ENCODE data around the gene HPS5. TPM values are rescaled to one million over a fixed set of nuclear protein-coding genes. Genes with fewer than 3 reads are reported as not detected.
"Not testable (repeated sequence)": the region's sequence is repeated elsewhere in the genome, so short reads cannot be mapped to it uniquely, and the experiment has no call there.

The HPS5 gene
- polyA plus RNA-seq, 1 experiment: 15.3 TPM

DNA sequence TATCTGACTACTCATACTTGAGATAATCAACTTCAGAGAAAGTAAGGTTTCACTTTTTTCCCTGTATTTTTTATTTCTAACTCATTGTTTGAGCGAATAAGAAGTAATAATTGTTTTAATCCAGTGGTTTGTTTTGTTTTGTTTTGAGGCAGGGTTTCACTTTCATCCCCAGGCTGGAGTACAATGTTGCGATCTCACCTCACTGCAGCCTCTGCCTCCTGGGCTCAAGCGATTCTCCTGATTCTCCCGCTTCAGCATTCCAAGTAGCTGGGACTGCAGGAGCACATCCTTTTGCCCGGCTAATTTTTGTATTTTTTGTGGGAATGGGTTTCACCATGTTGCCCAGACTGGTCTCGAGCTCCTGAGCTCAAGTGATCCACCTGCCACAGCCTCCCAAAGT lies 9.0 kb upstream of the HPS5 start:
- CTCF ChIA-PET: interaction anchor here (0.6 kb wide), 1 partner anchor 18 kb away, joined by 3 read pairs; no protein-coding TSS in a partner anchor
- POLR2A ChIA-PET: interaction anchor here (0.6 kb wide), 1 partner anchor 14 kb away, joined by 6 read pairs; no protein-coding TSS in a partner anchor
- Histone ChIP-seq H3K36me3 (ENCODE audit: control insufficient read depth, insufficient read depth, low read length) (peaks cover 19% of the 10 kb centered on the region), H3K4me3 (ENCODE audit: low read depth, low read length) (no peak overlapping the region), H3K27me3 (ENCODE audit: control insufficient read depth, insufficient read depth, low read length) (no peaks in the 10 kb centered on the region)
- DNase-seq (ENCODE audit: low read depth): no peak
- TF ChIP-seq, protein P1, sequence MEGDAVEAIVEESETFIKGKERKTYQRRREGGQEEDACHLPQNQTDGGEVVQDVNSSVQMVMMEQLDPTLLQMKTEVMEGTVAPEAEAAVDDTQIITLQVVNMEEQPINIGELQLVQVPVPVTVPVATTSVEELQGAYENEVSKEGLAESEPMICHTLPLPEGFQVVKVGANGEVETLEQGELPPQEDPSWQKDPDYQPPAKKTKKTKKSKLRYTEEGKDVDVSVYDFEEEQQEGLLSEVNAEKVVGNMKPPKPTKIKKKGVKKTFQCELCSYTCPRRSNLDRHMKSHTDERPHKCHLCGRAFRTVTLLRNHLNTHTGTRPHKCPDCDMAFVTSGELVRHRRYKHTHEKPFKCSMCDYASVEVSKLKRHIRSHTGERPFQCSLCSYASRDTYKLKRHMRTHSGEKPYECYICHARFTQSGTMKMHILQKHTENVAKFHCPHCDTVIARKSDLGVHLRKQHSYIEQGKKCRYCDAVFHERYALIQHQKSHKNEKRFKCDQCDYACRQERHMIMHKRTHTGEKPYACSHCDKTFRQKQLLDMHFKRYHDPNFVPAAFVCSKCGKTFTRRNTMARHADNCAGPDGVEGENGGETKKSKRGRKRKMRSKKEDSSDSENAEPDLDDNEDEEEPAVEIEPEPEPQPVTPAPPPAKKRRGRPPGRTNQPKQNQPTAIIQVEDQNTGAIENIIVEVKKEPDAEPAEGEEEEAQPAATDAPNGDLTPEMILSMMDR (IDR thresholded peaks at IDR 0.05; ENCODE audit: insufficient read depth, low read depth, low read length): no peak

DNA sequence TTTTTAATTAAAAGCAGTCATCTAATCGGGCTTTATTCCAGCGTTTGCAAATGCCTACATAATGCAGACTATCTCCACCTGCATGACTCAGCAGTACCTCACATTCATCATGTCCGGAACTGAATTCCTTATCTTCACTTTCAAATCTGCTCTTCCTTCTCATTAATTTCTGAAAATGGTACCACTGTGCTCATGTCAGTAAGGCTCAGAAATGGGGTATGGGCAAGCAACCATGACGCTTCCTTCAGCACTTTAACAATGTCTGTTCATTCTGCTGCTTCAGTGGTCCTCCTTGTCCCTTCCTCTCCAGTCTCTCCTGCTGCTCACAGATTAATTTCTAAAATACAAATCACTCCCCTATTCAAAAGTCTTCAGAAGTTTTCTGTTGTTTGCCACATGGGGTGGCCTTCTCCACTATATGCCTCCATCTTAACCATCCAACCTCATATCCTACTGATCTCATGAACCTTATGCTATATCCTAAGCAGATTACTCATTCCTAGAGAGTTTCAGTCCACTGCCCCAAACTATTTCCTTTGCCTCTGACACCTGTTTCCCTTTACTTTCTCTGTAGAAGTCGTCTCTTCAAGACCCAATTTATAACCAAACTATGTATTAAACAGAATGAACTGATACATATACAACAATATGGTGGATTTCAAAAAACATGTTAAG lies 7.4 kb upstream of the HPS5 start:
- Histone ChIP-seq H3K27me3 (ENCODE audit: control insufficient read depth, insufficient read depth, low read length) (no peaks in the 10 kb centered on the region), H3K36me3 (ENCODE audit: control insufficient read depth, insufficient read depth, low read length) (peaks cover 13% of the 10 kb centered on the region), H3K4me3 (ENCODE audit: low read depth, low read length) (no peak overlapping the region)
- TF ChIP-seq, protein P1 (IDR thresholded peaks at IDR 0.05; ENCODE audit: insufficient read depth, low read depth, low read length): no peak
- no peak for DNase-seq (ENCODE audit: low read depth)
- ChIA-PET CTCF (no interaction called here), POLR2A (no interaction called here)

DNA sequence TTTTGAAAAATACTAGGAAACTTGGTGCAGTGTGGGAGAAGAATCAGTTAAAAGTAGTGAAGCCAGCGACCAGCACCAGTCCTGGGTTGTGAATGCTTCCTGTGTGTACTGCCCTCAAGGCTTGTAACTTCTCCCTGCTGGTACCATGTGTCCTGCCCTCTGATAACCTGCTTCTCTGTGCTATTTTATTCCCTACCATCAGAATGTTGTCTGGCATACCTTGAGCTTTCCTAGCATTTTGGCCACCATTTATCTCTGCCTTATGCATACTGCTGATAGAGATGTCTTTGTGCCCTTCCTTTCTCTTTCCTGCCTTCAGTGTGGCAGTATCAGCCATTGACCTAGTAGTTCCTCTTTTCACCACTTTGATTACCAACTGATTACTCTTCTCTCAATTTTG lies 2.4 kb upstream of the HPS5 start:
- POLR2A ChIA-PET: no interaction called here
- TF ChIP-seq, protein P1 (IDR thresholded peaks at IDR 0.05; ENCODE audit: insufficient read depth, low read depth, low read length): no peak
- CTCF ChIA-PET: no interaction called here
- Histone ChIP-seq H3K36me3 (ENCODE audit: control insufficient read depth, insufficient read depth, low read length) (peaks cover 4% of the 10 kb centered on the region), H3K4me3 (ENCODE audit: low read depth, low read length) (no peak overlapping the region), H3K27me3 (ENCODE audit: control insufficient read depth, insufficient read depth, low read length) (no peaks in the 10 kb centered on the region)
- DNase-seq (ENCODE audit: low read depth): no peak

DNA sequence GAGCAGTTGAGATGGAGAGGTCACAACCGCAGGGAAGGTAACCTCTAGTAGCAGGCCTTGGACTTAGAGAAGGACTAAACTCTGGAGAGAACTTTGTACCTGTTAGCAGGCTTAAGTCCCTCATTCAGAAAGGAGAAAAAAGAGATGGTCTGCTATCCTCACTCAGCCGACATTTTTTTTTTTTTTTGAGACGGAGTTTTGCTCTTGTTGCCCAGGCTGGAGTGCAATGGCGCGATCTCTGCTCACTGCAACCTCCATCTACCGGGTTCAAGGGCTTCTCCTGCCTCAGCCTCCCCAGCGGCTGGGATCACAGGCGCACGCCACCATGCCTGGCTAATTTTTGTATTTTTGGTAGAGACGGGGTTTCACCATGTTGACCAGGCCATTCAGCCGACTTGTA lies 1.9 kb upstream of the HPS5 start:
- H3K36me3 ChIP-seq (ENCODE audit: control insufficient read depth, insufficient read depth, low read length); H3K4me3 ChIP-seq (ENCODE audit: low read depth, low read length); CTCF ChIA-PET; POLR2A ChIA-PET; DNase-seq (ENCODE audit: low read depth); H3K27me3 ChIP-seq (ENCODE audit: control insufficient read depth, insufficient read depth, low read length): not testable (repeated sequence)

DNA sequence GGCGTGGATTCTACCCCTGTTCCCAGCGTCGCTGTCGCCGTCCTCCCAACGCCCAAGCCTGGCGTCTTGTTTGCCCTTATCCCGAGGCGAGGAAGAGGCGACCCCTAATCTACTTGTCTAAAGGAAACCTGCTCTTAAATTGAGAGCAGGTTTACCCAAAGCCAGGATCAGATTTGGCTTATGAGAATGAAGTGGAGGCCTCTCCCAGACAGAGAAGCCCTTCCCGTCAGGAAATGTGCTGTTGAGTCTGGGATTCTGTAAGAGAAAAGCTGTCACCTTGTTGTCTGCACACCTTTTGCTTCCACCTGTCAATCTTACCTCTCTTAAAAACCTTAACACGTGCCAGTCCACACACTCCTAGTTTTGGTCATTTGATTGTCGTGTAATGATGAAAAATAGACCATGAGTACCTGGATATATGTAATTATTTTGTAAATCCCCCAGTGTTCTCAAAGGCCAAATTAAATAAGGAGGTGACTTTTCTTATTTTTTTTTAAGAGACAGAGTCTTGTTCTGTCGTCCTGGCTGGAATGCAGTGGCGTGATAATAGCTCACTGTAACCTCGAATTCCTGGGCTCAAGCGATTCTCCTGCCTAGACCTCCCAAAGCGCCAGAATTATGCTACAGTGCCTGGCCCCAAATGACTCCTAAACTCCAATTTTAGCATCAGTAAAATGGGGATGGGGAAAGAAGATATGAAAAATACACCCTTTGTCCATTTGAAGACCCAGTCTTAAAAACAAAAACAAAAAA lies 1.1 kb upstream of the HPS5 start:
- Histone ChIP-seq H3K4me3 (ENCODE audit: low read depth, low read length) (peak overlapping the region; percentile 65), H3K27me3 (ENCODE audit: control insufficient read depth, insufficient read depth, low read length) (no peaks in the 10 kb centered on the region), H3K36me3 (ENCODE audit: control insufficient read depth, insufficient read depth, low read length) (peaks cover 4% of the 10 kb centered on the region)
- CTCF ChIA-PET: no interaction called here
- POLR2A ChIA-PET: interaction anchor here (0.8 to 1.1 kb wide), 2 partner anchors 61 to 71 kb away, joined by 4 to 5 read pairs; partner anchors contain the start of gene LDHA
- TF ChIP-seq, protein P1 (IDR thresholded peaks at IDR 0.05; ENCODE audit: insufficient read depth, low read depth, low read length): no peak
- DNase-seq (ENCODE audit: low read depth): no peak
